ENCODE data around the gene TMEM204. TPM values are rescaled to one million over a fixed set of nuclear protein-coding genes. Genes with fewer than 3 reads are reported as not detected.

TMEM204 gene
- total and polyA plus RNA-seq, 2 donors (not counting 1 experiment from before 2014, with no cell fraction given): 0.27 to 2.7 TPM

- DNase-seq (no peak), ATAC-seq (ENCODE audit: low read depth) (no peak)
- TF ChIP-seq EZH2 (IDR thresholded peaks at IDR 0.05; ENCODE audit: borderline replicate concordance, insufficient read depth, low read depth, low read length, poor library complexity, severe bottlenecking) (no peak), CTCF (IDR thresholded peaks at IDR 0.05) (no peak)
- POLR2A ChIA-PET: no interaction called here
- H3K36me3 ChIP-seq (replicated peaks in 1 of 2; ENCODE audit: control extremely low read depth in 1 of 2, control insufficient read depth in 1 of 2, extremely low read depth in 1 of 2, insufficient read depth in 2 of 2, low read length in 1 of 2): peaks cover 0 to 60% of the 10 kb centered on the region in 2 experiments
- Mint-ChIP-seq H3K27ac (no peak overlapping the region), H3K27me3 (no peaks in the 10 kb centered on the region), H3K9me3 (ENCODE audit: insufficient read depth) (no peaks in the 10 kb centered on the region), H3K4me1 (no peaks in the 10 kb centered on the region), H3K4me3 (no peak overlapping the region)
- no peaks in the 10 kb centered on the region for H3K27me3 ChIP-seq (replicated peaks in 1 of 4; ENCODE audit: control extremely low read depth in 1 of 4, control insufficient read depth in 3 of 4, insufficient read depth in 4 of 4, low read length in 3 of 4)
- CTCF ChIA-PET: no interaction called here
- no peak overlapping the region for H3K4me3 ChIP-seq (ENCODE audit: control extremely low read depth in 1 of 5, extremely low read depth in 1 of 5, insufficient read depth in 1 of 5, low read depth in 2 of 5, low read length in 4 of 5)
- no peak overlapping the region for H3K9ac ChIP-seq (ENCODE audit: low read length)
- H3K4me2 ChIP-seq (replicated peaks; ENCODE audit: low read depth, low read length, poor library complexity, severe bottlenecking): no peak overlapping the region
- H2AFZ ChIP-seq (ENCODE audit: insufficient read depth, low read depth, low read length, poor library complexity, severe bottlenecking): no peak overlapping the region
- H3K4me1 ChIP-seq (ENCODE audit: control insufficient read depth in 2 of 2, insufficient read depth in 2 of 2, low read length in 2 of 2): no peaks in the 10 kb centered on the region
- intact Hi-C loops (cut with micrococcal nuclease): no loop called here
- H3K27ac ChIP-seq (ENCODE audit: low read length in 2 of 2): no peak overlapping the region
- H4K20me1 ChIP-seq (ENCODE audit: control insufficient read depth, insufficient read depth, low read length, poor library complexity, severe bottlenecking): peaks cover 18% of the 10 kb centered on the region
- H3K79me2 ChIP-seq (ENCODE audit: control insufficient read depth, insufficient read depth, low read length): peaks cover 11% of the 10 kb centered on the region
- H3K9me3 ChIP-seq (ENCODE audit: control extremely low read depth in 1 of 3, control insufficient read depth in 2 of 3, insufficient read depth in 1 of 3, low read length in 2 of 3): peaks cover 0 to 6% (median 0%) of the 10 kb centered on the region in 3 donors
- WGBS (ENCODE audit: insufficient coverage): 96% methylated on average over 29 of the region's 37 CpGs
Observed at GRCh38 chr16:1503110-1503955, 30.1 kb upstream of the TMEM204 start.
